B cell (primary cell): ENCODE data around the gene HES5. TPM values are rescaled to one million over a fixed set of nuclear protein-coding genes. Genes with fewer than 3 reads are reported as not detected.

ENCODE experiments used
- ATAC-seq: fragments of 200-7000 bp; cut with Tn5 transposase; one replicate; pipeline ENCODE4 v1.10.0; 2021; ENCODE audit warnings: low read depth, mild to moderate bottlenecking, moderate number of reproducible peaks, moderate library complexity
- CTCF ChIA-PET: fragments of 350-600 bp; sonication (Branson Sonifier 250); formaldehyde crosslinking; loops from one replicate; lab custom pipeline; 2021; ENCODE audit warnings: antibody characterized with exemption, inconsistent platforms; lab: Charles Lee
- POLR2A ChIA-PET: fragments of 350-600 bp; sonication (Branson Sonifier 250); formaldehyde crosslinking; loops from one replicate; lab custom pipeline; 2021; ENCODE audit warnings: antibody characterized with exemption; lab: Charles Lee
- DNase-seq: peaks from one replicate; pipeline ENCODE4 v3.0.0; 2013
- H2AFZ ChIP-seq: 2 replicates; pipeline ENCODE4 v1.6.1; 2012; ENCODE audit warnings: mild to moderate bottlenecking, low read depth, low read length; ENCODE audit not compliant: insufficient read depth, poor library complexity, severe bottlenecking
- H3K27ac ChIP-seq, 2 donors: 1 replicate in 1 of 2; 2 replicates in 1 of 2; pipeline ENCODE4 v1.5.1; 2012 to 2013; ENCODE audit warnings: low read length in 2 of 2, mild to moderate bottlenecking in 2 of 2, moderate library complexity in 1 of 2
- H3K27me3 ChIP-seq, 4 experiments: fragments of 200-600 bp in 1 of 4; sonication (generic) in 1 of 4; replicated peaks in 1 of 4; 1 replicate in 2 of 4; 2 replicates in 2 of 4; pipeline versions ENCODE4 v1.6.1 to v1.7.0; 2013 to 2016; ENCODE audit warnings: low read length in 3 of 4, mild to moderate bottlenecking in 2 of 4, mixed read lengths in 1 of 4, moderate library complexity in 1 of 4; ENCODE audit not compliant: insufficient read depth in 4 of 4, control insufficient read depth in 3 of 4; ENCODE audit errors: control extremely low read depth in 1 of 4
- H3K36me3 ChIP-seq, 2 experiments: replicated peaks in 1 of 2; 1 replicate in 1 of 2; 2 replicates in 1 of 2; pipeline versions ENCODE4 v1.6.1 to v1.7.1; 2013; ENCODE audit warnings: low read length in 1 of 2; ENCODE audit not compliant: insufficient read depth in 2 of 2, control insufficient read depth in 1 of 2; ENCODE audit errors: control extremely low read depth in 1 of 2, extremely low read depth in 1 of 2
- H3K4me1 ChIP-seq, 2 donors: fragments of 200-600 bp in 1 of 2; sonication (generic) in 1 of 2; 1 replicate in 1 of 2; 2 replicates in 1 of 2; pipeline versions ENCODE4 v1.5.1 to v1.6.1; 2013 to 2017; ENCODE audit warnings: low read length in 2 of 2; ENCODE audit not compliant: control insufficient read depth in 2 of 2, insufficient read depth in 2 of 2
- H3K4me2 ChIP-seq: replicated peaks from 2 replicates; pipeline ENCODE3; 2012; ENCODE audit warnings: mild to moderate bottlenecking, low read depth, low read length; ENCODE audit not compliant: poor library complexity, severe bottlenecking
- H3K4me3 ChIP-seq, 5 experiments: fragments of 200-600 bp in 1 of 5; sonication (generic) in 1 of 5; 1 replicate in 3 of 5; 2 replicates in 2 of 5; pipeline versions ENCODE4 v1.5.1 to v1.7.0; 2011 to 2016; ENCODE audit warnings: low read length in 4 of 5, mild to moderate bottlenecking in 4 of 5, low read depth in 2 of 5, control low read depth in 1 of 5, moderate library complexity in 1 of 5; ENCODE audit not compliant: insufficient read depth in 1 of 5; ENCODE audit errors: control extremely low read depth in 1 of 5, extremely low read depth in 1 of 5
- H3K79me2 ChIP-seq: fragments of 200-600 bp; sonication (generic); one replicate; pipeline ENCODE4 v1.6.0; 2016; ENCODE audit warnings: low read length; ENCODE audit not compliant: control insufficient read depth, insufficient read depth
- H3K9ac ChIP-seq: fragments of 200-600 bp; sonication (generic); 2 replicates; pipeline ENCODE4 v1.6.1; 2017; ENCODE audit warnings: mild to moderate bottlenecking, low read length, moderate library complexity
- H3K9me3 ChIP-seq, 3 donors: one replicate each; pipeline versions ENCODE4 v1.6.1 to v1.7.1; 2013; ENCODE audit warnings: low read length in 2 of 3; ENCODE audit not compliant: control insufficient read depth in 2 of 3, insufficient read depth in 1 of 3; ENCODE audit errors: control extremely low read depth in 1 of 3
- H4K20me1 ChIP-seq: 2 replicates; pipeline ENCODE4 v1.6.0; 2012; ENCODE audit warnings: mild to moderate bottlenecking, low read length; ENCODE audit not compliant: insufficient read depth, control insufficient read depth, poor library complexity, severe bottlenecking
- H3K27ac Mint-ChIP-seq: one replicate; pipeline ENCODE4 v1.8.0; 2021; ENCODE audit warnings: mixed read lengths
- H3K27me3 Mint-ChIP-seq: one replicate; pipeline ENCODE4 v1.8.0; 2021; ENCODE audit warnings: mixed read lengths
- H3K4me1 Mint-ChIP-seq: one replicate; pipeline ENCODE4 v1.8.0; 2021; ENCODE audit warnings: mixed read lengths
- H3K4me3 Mint-ChIP-seq: one replicate; pipeline ENCODE4 v1.8.0; 2021; ENCODE audit warnings: mixed read lengths
- H3K9me3 Mint-ChIP-seq: one replicate; pipeline ENCODE4 v1.8.0; 2022; ENCODE audit warnings: mixed read lengths; ENCODE audit not compliant: insufficient read depth
- CTCF ChIP-seq: fragments of 200-600 bp; IDR thresholded peaks from one replicate; pipeline ENCODE4 v1.8.0; 2022; ENCODE audit warnings: antibody characterized with exemption, mild to moderate bottlenecking
- EZH2 ChIP-seq: IDR thresholded peaks from 2 replicates; pipeline ENCODE4 v1.6.1; 2012; ENCODE audit warnings: borderline replicate concordance, low read depth, mild to moderate bottlenecking, moderate library complexity, low read length; ENCODE audit not compliant: insufficient read depth, poor library complexity, severe bottlenecking
- WGBS: methylation state at CpG from one replicate; pipeline ENCODE4 v1.1.5; 2013; ENCODE audit warnings: missing lambda C conversion rate; ENCODE audit not compliant: insufficient coverage; 5-methylcytosine and 5-hydroxymethylcytosine counted together
- intact Hi-C: fragments of 100-400 bp; cut with micrococcal nuclease; formaldehyde crosslinking; loops from one replicate; pipeline ENCODE4 v1.10.0; 2022
- polyA plus RNA-seq: library from polyadenylated mRNA; depleted of rRNA; stranded (reverse); fragments of >200 nt; gene quantifications from 2 replicates; pipeline ENCODE4 v1.2.3, GENCODE V29; 2012
- total RNA-seq, 2 donors: library from RNA; stranded (reverse); fragments of 120-200 nt in 1 of 2; gene quantifications; 1 replicate in 1 of 2; 2 replicates in 1 of 2; pipeline versions ENCODE4 v1.2.3 to v1.2.4, GENCODE V29; 2013 to 2022

Gene HES5
- total and polyA plus RNA-seq, 2 donors (not counting 1 experiment from before 2014, with no cell fraction given), result not detected

GRCh38 chr1:2530513-2531361 is 674 bp upstream of the HES5 start:
- POLR2A ChIA-PET, result interaction anchor here (0.6 to 1.4 kb wide), 6 partner anchors 14 to 123 kb away, joined by 3 to 7 read pairs (median 4); no protein-coding TSS in a partner anchor
- Histone ChIP-seq H3K79me2 (peaks cover 9% of the 10 kb centered on the region), H3K4me1 (peaks cover 27 to 34% of the 10 kb centered on the region in 2 donors), H4K20me1 (peaks cover 20% of the 10 kb centered on the region), H3K9ac (peak overlapping the region; percentile 58), H3K9me3 (peaks cover 0 to 11% (median 0%) of the 10 kb centered on the region in 3 donors), H3K27ac (no peak overlapping the region), H3K4me3 (peak overlapping the region in 3 of 5 experiments; percentile 48 to 61 (median 53)), H2AFZ (peak overlapping the region; percentile 22), H3K36me3 (no peaks in the 10 kb centered on the region), H3K4me2 (peak overlapping the region; percentile 96), H3K27me3 (peaks cover 0 to 53% (median 21%) of the 10 kb centered on the region in 4 experiments)
- ATAC-seq (no peak), DNase-seq (peak; percentile 46)
- no peaks in the 10 kb centered on the region for H3K9me3 Mint-ChIP-seq
- peak overlapping the region; percentile 47 for H3K4me3 Mint-ChIP-seq
- peaks cover 21% of the 10 kb centered on the region for H3K4me1 Mint-ChIP-seq
- TF ChIP-seq CTCF (no peak), EZH2 (no peak)
- H3K27me3 Mint-ChIP-seq, result peaks cover 11% of the 10 kb centered on the region
- intact Hi-C loops, result no loop called here
- CTCF ChIA-PET, result interaction anchor here (0.9 to 1.5 kb wide), 3 partner anchors 15 to 55 kb away, joined by 3 read pairs; no protein-coding TSS in a partner anchor
- H3K27ac Mint-ChIP-seq, result no peak overlapping the region
- WGBS, result 6% methylated on average over 17 of the region's 30 CpGs
